SK-N-SH (cell line): ENCODE results near the gene AGBL3. TPM values are rescaled to one million over a fixed set of nuclear protein-coding genes. Genes with fewer than 3 reads are reported as not detected.

ENCODE experiments used
- CTCF ChIA-PET: fragments of 300-600, 350-600 bp; formaldehyde crosslinking; extraction: SDS; loops from one replicate; lab custom pipeline; 2021; lab: Yijun Ruan, JAX
- POLR2A ChIA-PET: fragments of 350-600 bp; sonication (Branson Sonifier 250); formaldehyde crosslinking; extraction: SDS; loops from one replicate; lab custom pipeline; 2020; ENCODE audit warnings: antibody characterized with exemption, inconsistent platforms; lab: Yijun Ruan, JAX
- DNase-seq: peaks from one replicate; pipeline ENCODE4 v3.0.0; 2012
- H2AFZ ChIP-seq: fragments of 200-600 bp; sonication (generic); 2 replicates; pipeline ENCODE4 v1.8.1; 2016; ENCODE audit warnings: antibody characterized with exemption, mild to moderate bottlenecking, low read depth
- H3F3A ChIP-seq: fragments of 200-600 bp; sonication (generic); replicated peaks from 2 replicates; pipeline ENCODE3; 2016; ENCODE audit warnings: antibody characterized with exemption, mild to moderate bottlenecking; ENCODE audit not compliant: insufficient read depth
- H3K27ac ChIP-seq, 2 experiments: fragments of 200-500 bp in 1 of 2; fragments of 200-600 bp in 1 of 2; sonication (Bioruptor generic) in 1 of 2; sonication (generic), shearing (Covaris generic) in 1 of 2; 2 replicates each; pipeline versions ENCODE4 v1.5.1 to v1.6.1; 2014 to 2016; ENCODE audit warnings: low read depth in 2 of 2, inconsistent platforms in 1 of 2, low read length in 1 of 2, mild to moderate bottlenecking in 1 of 2, mixed read lengths in 1 of 2
- H3K27me3 ChIP-seq: fragments of 200-600 bp; sonication (generic), shearing (Covaris generic); 2 replicates; pipeline ENCODE4 v1.6.1; 2016; ENCODE audit warnings: mixed run types; ENCODE audit not compliant: insufficient read depth
- H3K36me3 ChIP-seq, 2 experiments: fragments of 200-500 bp in 1 of 2; fragments of 200-600 bp in 1 of 2; sonication (Bioruptor generic) in 1 of 2; sonication (generic) in 1 of 2; replicated peaks in 1 of 2; 2 replicates each; pipeline versions ENCODE3 to v1.5.1; 2014 to 2016; ENCODE audit warnings: low read length in 1 of 2, mild to moderate bottlenecking in 1 of 2; ENCODE audit not compliant: insufficient read depth in 2 of 2, control insufficient read depth in 1 of 2
- H3K4me1 ChIP-seq, 2 experiments: fragments of 200-500 bp in 1 of 2; fragments of 200-600 bp in 1 of 2; sonication (Bioruptor generic) in 1 of 2; sonication (generic), shearing (Covaris generic) in 1 of 2; 2 replicates each; pipeline versions ENCODE4 v1.5.1 to v1.6.1; 2014 to 2016; ENCODE audit warnings: low read depth in 1 of 2, low read length in 1 of 2, mixed run types in 1 of 2; ENCODE audit not compliant: insufficient read depth in 2 of 2, control insufficient read depth in 1 of 2
- H3K4me2 ChIP-seq: fragments of 200-600 bp; sonication (generic), shearing (Covaris generic); 2 replicates; pipeline ENCODE4 v1.6.1; 2017; ENCODE audit warnings: mixed run types
- H3K4me3 ChIP-seq, 2 experiments: fragments of 200-500 bp in 1 of 2; fragments of 200-600 bp in 1 of 2; sonication (Bioruptor generic) in 1 of 2; sonication (generic), shearing (Covaris generic) in 1 of 2; 2 replicates each; pipeline versions ENCODE4 v1.5.1 to v1.8.1; 2014 to 2016; ENCODE audit warnings: low read depth in 2 of 2, inconsistent platforms in 1 of 2, low read length in 1 of 2, mild to moderate bottlenecking in 1 of 2, mixed read lengths in 1 of 2, moderate library complexity in 1 of 2
- H3K79me2 ChIP-seq: fragments of 200-600 bp; sonication (generic); 2 replicates; pipeline ENCODE4 v1.8.1; 2017; ENCODE audit warnings: mild to moderate bottlenecking; ENCODE audit not compliant: insufficient read depth
- H3K9ac ChIP-seq: fragments of 200-600 bp; sonication (generic); 2 replicates; pipeline ENCODE4 v1.6.1; 2017; ENCODE audit warnings: mixed run types
- H3K9me2 ChIP-seq: fragments of 200-600 bp; sonication (generic); 2 replicates; pipeline ENCODE4 v1.6.1; 2017; ENCODE audit warnings: mixed run types
- H3K9me3 ChIP-seq: fragments of 200-600 bp; sonication (generic); 2 replicates; pipeline ENCODE4 v1.6.1; 2017; ENCODE audit warnings: mixed run types, mild to moderate bottlenecking, moderate library complexity
- H4K20me1 ChIP-seq: fragments of 200-600 bp; sonication (generic); 2 replicates; pipeline ENCODE4 v1.6.1; 2017; ENCODE audit warnings: mild to moderate bottlenecking, mixed run types; ENCODE audit not compliant: insufficient read depth
- EP300 ChIP-seq, 2 experiments: IDR thresholded peaks; 2 replicates each; pipeline versions ENCODE4 v1.4.0 to v1.6.1; 2012; ENCODE audit warnings: borderline replicate concordance in 1 of 2, low read depth in 1 of 2, low read length in 1 of 2
- FOSL2 ChIP-seq: IDR thresholded peaks from 2 replicates; pipeline ENCODE4 v1.4.0; 2012; ENCODE audit warnings: low read depth, mild to moderate bottlenecking, moderate library complexity, borderline replicate concordance
- FOXM1 ChIP-seq: IDR thresholded peaks from 2 replicates; pipeline ENCODE4 v1.4.0; 2012; ENCODE audit warnings: low read depth, mild to moderate bottlenecking
- IRF3 ChIP-seq: fragments of 150-350 bp; IDR thresholded peaks from 2 replicates; pipeline ENCODE4 v1.6.1; 2016; ENCODE audit warnings: mild to moderate bottlenecking, low read depth, low read length
- MXI1 ChIP-seq: IDR thresholded peaks from 2 replicates; pipeline ENCODE4 v1.6.1; 2012; ENCODE audit warnings: mild to moderate bottlenecking, low read depth, low read length, improper control_type of control experiment
- NFIC ChIP-seq: IDR thresholded peaks from 2 replicates; pipeline ENCODE4 v1.4.0; 2012; ENCODE audit warnings: borderline replicate concordance
- NRF1 ChIP-seq: IDR thresholded peaks from 2 replicates; pipeline ENCODE4 v1.6.1; 2012; ENCODE audit warnings: low read depth, mild to moderate bottlenecking, low read length
- POLR2AphosphoS5 ChIP-seq: IDR thresholded peaks from 2 replicates; pipeline ENCODE4 v1.6.1; 2012; ENCODE audit warnings: low read depth, low read length
- RCOR1 ChIP-seq: fragments of 150-350 bp; IDR thresholded peaks from 2 replicates; pipeline ENCODE4 v1.6.1; 2017; ENCODE audit warnings: antibody characterized with exemption, low read length
- REST ChIP-seq: IDR thresholded peaks from 2 replicates; pipeline ENCODE4 v1.6.1; 2012; ENCODE audit warnings: mild to moderate bottlenecking, low read depth, low read length, moderate library complexity
- RXRA ChIP-seq: IDR thresholded peaks from 2 replicates; pipeline ENCODE4 v1.4.0; 2012; ENCODE audit warnings: low read depth, mild to moderate bottlenecking, borderline replicate concordance
- SIN3A ChIP-seq: IDR thresholded peaks from 2 replicates; pipeline ENCODE4 v1.6.1; 2012; ENCODE audit warnings: low read depth, mild to moderate bottlenecking, low read length, moderate library complexity, borderline replicate concordance
- YY1 ChIP-seq: IDR thresholded peaks from 2 replicates; pipeline ENCODE4 v1.4.0; 2012; ENCODE audit warnings: low read depth, mild to moderate bottlenecking
- WGBS: methylation state at CpG from one replicate; pipeline ENCODE4 v1.1.6; 2017; ENCODE audit warnings: low lambda C conversion rate; 5-methylcytosine and 5-hydroxymethylcytosine counted together
- polyA plus RNA-seq, 3 experiments: library from polyadenylated mRNA; depleted of rRNA; stranded (reverse); fragments of >200 nt; gene quantifications; 2 replicates each; pipeline ENCODE4 v1.2.3, GENCODE V29; 2012

The AGBL3 gene
- polyA plus RNA-seq, 1 of the 3 experiments (the other 2 are of a cell fraction) = 0.35 TPM

GRCh38 chr7:135150072-135150782, 163.9 kb downstream of the AGBL3 start (continued):
- TF ChIP-seq REST (no peak), NRF1 (no peak)

GRCh38 chr7:135151132-135151531, 164.8 kb downstream of the AGBL3 start:
- Histone ChIP-seq H3K27me3 (no peaks in the 10 kb centered on the region), H3K27ac (no peak overlapping the region), H3K4me3 (no peak overlapping the region), H3K9ac (no peak overlapping the region), H3K9me2 (no peaks in the 10 kb centered on the region), H3K4me2 (no peak overlapping the region), H3K36me3 (no peaks in the 10 kb centered on the region), H3K9me3 (no peaks in the 10 kb centered on the region; the same call in 1 of the 2 replicates), H2AFZ (no peak overlapping the region), H3F3A (no peaks in the 10 kb centered on the region), H4K20me1 (no peaks in the 10 kb centered on the region), H3K4me1 (peaks cover 0 to 2% of the 10 kb centered on the region in 2 experiments; a peak in 1 of 4 replicates)
- ChIA-PET POLR2A (no interaction called here), CTCF (interaction anchor here (0.6 to 1.1 kb wide), 3 partner anchors 19 to 539 kb away, joined by 3 to 6 read pairs (median 4); partner anchors contain the start of gene CYREN)
- no peak for DNase-seq
- 63% methylated on average over 2 of the region's 2 CpGs for WGBS
- TF ChIP-seq MXI1 (no peak), NRF1 (no peak), FOXM1 (no peak), NFIC (no peak), YY1 (no peak), SIN3A (no peak), EP300 (IDR thresholded peaks at IDR 0.05; ENCODE audit: borderline replicate concordance in 1 of 2, low read depth in 1 of 2, low read length in 1 of 2) (no peak), REST (no peak), IRF3 (no peak), RXRA (no peak), FOSL2 (no peak), POLR2AphosphoS5 (no peak), RCOR1 (no peak)
- TF ChIP-seq, all 33 proteins: peak for 0
- H3K79me2 ChIP-seq = no peaks in the 10 kb centered on the region
